GOT3 (cell line): ENCODE results near the gene MYO18B.
A peak's percentile ranks its signal among the peaks of the same experiment; 100 is the strongest.

ENCODE experiments used
- DNase-seq: peaks from one replicate; lab custom pipeline; 2025; ENCODE audit warnings: mixed read lengths; lab: John Stamatoyannopoulos, UW

Gene MYO18B

DNA sequence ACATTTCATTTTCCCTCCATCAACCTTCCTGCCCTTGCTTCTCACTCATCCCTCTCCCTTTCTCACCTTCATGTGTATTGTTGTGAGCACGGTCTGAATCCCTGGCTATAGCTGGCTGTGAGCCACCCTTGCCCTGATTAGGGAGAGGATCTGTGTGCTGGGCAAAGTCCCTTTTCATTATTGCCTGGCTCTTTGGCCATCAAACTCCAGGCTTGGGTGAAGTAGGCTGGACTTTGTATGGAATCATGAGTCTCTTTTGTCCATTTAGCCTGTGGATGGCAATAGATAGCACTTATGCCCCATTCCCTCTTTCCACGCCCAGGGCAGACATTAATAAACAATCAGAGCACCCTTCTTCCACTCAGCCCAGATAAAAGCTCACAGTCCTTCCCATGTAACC lies 6.7 kb downstream of the MYO18B start:
- no peak for DNase-seq

DNA sequence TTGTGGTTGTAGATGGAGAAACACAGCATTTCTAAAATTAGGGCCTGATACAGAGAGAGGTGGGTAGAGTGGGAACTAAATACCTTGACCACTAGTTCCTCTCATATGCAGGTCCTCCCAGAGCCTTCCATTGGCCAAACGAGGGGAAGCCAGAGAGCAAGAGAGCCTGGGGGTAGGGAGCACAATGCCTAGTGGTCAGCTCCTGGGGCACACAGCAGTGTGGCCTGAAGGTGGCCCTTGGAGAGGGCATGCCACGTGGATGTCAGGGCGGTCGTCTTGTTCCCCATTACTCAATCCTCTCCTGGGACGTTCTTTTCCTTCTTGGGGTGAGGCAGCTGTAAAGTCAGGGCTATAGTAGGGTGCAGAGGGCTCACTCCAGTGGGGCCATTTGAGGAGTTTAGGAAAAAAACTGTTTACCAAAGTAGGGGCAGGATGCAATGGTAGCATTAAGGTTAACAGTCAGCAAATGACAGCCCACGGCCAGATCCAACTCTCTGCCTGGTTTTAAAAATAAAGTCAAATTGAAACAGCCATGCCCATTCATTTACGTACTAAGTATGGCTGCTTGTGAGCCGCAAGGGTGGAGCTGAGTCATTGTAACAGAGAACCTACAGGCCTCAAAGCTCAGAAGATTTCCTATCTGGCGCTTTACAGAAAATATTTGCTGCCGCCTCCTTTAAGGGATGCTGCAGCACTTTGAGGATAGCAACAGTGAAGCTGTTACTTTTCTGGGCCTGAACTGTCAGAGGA lies 7.6 kb downstream of the MYO18B start:
- no peak for DNase-seq

DNA sequence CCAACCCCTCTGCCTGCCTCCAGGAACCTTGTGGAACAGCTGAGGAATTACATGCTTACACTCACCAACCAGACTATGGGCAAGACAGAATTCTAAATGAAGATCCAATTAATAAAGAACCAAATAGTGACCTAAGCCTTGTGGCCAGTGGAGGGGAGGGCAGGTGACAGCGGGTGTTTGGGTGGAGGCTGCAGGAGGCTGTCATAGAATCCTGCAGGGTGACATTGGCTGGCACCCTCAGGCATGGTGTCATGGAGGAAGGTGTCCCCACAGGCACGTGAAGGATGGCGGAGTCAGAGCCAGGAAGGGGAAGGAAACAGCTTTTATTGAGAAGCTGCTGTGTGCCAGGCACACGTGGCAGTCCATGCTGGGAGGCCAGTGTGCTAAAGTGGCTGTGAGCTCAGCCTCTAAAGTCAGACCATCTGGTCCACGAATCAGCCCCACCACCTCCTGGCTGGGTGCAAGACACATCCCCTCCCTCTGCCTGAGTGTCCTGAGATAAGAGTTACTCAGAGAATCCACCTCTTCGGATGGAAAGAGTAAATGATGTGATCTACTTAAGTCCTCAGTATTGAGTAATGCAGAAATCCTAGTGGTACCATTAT lies 8.7 kb downstream of the MYO18B start:
- no peak for DNase-seq

DNA sequence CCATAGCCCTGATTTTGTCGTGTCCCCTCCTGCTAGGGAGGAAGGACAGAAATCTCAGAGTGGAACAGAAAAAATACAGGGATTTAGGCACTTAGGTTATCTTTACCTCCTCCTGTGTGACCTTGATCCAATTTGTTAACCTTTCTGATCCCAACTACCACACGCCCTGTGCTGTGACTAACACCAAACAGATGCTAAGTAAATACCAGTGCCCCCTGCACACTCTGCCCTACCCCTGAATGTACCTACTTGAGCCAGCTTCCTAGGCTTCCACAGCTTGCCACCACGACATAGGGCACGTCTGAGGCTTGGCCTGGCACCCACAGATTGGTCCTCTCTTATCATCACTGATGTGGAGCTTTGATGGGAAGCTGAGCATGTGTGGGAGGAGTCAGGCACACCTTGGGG lies 9.2 kb downstream of the MYO18B start:
- DNase-seq, result no peak

DNA sequence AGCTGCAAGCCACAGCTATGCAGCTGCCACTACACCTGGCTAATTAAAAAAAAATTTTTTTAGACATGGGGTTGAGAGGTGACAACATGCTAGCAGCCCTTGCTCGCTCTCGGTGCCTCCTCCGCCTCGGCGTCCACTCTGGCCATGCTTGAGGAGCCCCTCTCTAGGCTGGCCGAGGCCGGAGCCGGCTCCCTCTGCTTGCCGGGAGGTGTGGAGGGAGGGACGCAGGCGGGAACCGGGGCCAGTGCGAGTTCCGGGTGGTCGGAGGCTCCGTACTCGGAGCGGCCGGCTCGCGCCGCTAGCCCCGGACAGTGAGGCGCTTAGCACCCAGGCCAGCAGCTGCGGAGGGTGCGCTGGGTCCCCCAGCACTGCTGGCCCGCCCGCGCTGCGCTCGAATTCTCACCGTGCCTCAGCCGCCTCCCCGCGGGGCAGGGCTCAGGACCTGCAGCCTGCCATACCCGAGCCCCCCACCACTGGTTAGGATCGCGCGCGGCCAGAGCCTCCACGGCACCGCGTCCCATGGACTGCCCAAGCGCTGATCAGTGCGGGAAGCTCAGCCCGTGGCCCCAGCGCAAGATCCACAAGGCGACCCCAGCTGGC lies 10.7 kb downstream of the MYO18B start:
- DNase-seq, result no peak

DNA sequence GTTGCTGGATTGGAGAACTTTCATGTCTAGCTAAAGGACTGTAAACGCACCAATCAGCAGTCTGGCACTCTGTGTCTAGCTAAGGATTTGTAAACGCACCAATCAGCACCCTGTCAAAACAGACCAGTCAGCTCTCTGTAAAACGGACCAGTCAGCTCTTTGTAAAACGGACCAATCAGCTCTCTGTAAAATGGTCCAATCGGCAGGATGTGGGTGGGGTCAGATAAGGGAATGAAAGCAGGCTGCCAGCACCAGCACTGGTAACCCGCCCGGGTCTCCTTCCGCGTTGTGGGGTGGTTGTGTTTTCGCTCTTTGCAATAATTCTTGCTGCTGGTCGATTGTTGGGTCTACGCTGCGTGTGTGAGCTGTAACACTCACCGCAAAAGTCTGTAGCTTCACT lies 11.3 kb downstream of the MYO18B start:
- DNase-seq, result no peak

DNA sequence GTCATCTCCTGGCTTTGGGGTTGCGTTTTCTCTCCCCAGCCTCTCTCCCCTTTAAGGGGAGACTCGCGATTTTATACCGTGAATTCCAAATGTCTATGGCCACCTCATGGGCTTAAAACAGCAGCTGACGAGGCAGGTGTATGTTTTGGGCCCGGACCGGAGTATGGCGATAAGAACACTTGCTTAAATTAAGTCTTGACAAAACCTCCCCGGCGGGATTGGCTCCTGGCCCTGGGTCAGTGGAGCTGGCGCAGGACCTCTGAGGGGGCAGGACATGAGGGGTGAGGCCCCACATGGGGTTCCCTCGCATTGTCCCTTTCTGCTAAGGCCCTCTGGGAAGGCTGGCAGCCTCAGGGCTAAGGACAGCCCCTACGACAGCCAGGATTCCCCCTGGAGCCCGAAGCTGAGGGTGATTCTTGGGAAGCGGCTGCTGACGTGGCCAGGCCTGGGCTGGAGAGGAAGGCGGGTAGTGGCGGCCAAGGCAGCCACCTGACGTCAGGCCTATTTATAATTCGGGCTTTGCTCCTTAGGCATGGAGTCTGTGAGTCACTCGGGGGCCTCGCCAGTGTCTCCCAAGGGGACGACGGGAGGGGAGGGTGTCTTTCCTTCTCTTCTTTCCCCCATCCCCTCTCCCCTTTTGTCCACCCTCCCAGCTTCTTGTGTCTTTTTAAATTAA lies 12.7 kb downstream of the MYO18B start:
- peak; percentile 68 for DNase-seq

DNA sequence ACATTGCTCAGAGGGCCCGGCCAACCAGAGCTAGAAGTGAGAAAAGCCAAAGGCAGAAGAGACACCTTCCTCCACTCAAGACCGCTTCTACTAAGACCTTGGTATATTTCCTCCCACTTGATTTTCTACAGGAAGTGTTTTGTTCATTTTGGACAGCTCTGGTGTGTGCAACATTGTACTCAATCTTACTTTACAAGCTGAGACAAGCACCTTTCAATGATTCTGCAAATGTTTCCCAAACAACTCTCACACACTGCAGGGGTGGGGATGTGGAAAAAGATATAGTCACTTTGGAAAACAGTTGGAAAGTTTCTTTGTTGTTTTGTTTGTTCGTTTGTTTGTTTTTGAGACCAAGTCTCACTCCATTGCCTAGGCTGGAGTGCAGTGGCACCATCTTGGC lies 15.7 kb downstream of the MYO18B start:
- DNase-seq, result no peak

DNA sequence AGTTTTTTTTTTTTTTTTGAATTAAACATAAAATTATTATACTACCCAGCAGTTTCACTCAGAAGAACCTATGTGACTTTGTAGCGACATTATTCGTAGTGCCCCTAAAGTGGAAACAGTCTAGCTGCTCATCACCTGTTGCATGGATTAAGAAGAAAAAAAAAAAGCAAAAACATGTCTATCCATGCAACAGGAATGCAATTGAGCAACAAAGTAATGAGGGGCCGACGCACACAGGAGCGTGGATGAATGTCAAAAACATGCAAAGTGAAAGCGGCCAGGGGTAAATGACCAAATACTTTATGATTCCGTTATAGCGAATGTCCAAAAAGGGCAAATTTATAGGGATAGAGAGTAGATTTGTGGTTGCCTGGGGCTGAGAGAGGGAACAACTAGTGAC lies 16.3 kb downstream of the MYO18B start:
- DNase-seq, result no peak

DNA sequence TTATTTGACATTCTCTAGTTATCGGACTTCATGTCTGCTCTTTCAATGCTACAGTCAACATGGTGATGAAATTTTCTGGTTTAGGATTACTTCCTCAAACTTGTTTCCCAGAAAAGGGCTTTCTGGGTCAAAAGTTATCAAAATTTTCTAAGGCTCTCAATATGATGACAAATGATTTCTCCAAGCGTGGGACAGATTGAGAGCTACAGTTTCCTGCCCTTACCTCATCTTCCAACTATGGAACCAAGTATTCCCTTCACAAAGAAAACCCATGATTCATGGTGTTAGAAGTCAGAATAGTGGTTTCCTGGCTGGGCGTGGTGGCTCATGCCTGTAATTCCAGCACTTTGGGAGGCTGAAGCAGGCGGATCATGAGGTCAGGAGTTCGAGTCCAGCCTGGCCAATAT lies 17.8 kb downstream of the MYO18B start:
- DNase-seq, result peak; percentile 12

DNA sequence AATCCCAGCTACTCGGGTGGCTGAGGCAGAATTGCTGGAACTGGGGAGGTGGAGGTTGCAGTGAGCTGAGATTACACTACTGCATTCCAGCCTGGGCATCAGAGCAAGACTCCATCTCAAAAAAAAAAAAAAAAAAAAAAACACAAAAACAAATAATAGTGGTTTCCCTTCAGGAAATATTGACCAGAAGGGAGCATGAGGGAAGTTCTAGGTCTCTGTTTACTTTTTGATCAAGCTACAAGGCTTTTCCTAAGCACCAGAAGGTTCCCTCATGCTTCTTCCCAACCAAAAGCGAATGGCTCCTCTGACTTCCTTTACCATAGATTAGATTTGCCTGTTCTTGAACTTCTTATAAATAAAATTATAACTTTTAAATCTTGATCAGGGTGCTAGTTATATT lies 18.3 kb downstream of the MYO18B start:
- DNase-seq, result no peak

DNA sequence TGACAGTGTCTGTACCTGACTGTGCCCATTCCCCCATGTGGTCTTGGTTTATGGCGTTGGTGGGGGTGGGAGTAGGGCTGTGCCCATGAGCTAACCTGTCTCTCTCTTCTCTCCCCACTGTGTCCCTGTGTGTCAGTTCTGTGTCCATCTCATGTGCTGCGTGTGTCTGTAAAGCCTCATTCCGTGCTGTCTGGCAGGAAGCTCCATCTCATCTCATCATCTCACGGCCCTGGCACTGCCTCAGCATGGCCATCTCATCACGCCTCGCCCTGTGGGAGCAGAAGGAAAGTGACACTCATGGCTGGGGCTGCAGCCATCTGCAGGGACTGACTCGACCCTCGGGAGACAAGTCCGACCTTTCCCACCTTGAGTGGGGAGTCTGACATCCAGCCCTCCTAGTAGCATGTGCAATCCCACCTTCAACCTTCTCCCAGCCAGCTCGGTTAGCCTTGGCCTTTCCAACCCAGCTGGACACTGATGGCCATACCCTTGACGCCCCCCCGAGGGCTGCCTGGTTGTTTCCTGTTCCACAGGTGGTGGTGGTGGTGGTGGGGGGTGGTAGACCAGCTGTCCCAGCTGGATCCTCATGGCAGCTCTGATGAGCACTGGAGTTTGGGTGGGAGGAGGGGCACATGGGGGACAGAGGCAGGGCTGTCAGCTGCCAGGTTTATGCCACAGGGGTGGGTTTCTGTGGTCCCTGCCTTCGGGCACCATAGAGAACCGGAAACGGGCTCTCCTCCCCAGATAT lies 19.0 kb downstream of the MYO18B start:
- DNase-seq, result no peak

DNA sequence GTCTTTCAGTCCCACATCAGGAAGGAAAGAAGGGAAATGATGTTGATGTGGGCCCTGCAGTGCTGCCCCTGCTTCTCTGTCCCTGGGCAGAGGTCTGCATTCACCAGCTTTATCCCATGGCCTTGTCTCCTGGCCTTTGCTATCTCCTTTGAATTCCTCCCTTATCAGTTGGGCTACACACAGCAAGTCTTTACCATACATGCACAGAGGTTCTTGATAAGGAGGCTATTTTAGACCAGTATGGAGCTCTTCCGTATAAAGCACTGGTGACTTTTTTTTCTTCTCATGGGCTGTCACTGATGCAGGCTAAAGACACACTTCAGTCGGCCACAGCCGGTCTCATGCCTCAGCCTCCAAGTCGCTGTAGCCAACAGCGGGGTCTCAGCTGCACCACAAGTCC lies 20.2 kb downstream of the MYO18B start:
- no peak for DNase-seq

DNA sequence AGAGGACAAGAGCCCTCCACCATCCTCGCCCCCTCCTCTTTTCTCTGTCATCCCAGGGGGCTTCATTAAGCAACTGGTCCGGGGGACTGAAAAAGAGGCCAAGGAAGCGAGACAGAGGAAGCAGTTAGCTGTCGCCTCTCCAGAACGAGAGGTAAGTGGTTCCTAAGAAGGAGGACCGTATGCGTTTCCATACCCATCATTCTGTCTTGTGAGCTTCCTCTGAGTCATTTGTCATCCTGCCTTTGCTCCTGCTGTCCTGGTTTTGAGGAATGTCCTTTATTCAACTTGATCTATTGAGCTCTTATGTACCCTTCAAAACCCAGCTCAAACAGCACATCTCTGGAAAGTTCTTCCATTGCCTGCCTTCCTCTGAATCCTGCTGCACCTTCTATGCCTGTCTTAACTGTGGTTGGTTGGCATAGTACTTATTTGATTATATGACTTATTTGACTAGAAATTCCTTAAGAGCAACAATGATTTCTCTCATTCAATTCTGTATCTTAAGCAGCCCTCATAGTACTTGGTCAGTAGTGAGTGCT lies 21.3 kb downstream of the MYO18B start:
- DNase-seq, result no peak

DNA sequence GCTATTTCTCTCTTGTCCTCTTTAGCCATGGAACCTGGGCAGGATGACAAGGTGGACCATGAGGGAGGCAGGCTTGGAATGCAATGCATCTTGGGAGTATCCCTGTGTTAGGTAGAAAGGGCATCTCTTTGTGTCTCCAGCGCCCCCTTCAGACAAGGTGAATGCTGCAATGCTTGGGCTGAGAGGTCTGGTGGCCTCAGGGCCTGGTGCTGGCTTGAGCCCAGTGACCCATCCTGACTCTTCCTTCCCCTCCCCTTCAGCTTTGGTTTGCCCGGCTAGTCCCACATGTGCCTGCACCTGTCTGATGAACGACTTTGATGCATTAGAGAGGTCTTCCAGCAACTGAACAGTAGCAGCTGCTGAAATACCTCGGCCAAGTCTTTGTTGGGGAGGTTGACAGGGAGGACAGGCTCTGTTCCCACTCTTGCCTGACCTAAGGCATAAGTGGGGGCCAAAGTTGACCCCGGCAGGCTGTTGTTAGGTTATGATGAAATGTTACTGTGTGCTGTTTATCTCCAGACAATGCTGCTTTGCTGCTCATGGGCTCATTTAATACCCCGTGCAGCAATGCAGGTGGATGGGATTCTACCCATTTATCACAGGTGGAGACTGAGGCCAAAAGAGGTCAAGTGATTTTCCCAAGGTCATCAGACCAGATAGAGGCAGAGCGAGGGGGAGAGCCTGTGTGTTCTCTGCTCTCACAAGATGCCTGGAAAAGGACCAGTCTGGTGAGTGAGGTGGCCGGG lies 22.5 kb downstream of the MYO18B start:
- DNase-seq, result no peak

DNA sequence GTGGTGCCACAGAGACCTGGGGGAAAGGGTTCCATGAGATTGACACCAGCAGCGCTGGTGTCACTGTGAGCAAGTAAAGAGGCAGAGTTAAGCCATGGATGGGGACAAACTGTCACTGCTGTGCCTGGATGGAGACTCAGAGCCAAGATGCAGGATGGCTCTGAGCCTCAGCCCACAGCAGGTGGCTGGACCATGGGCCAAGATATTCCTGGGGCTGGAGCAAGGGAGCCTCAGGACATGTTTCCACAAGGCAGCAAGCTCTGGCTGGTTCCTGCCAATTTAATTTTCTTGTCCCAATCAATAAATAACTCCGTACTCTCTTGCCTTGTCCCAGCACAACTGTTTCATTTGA lies 23.0 kb downstream of the MYO18B start:
- no peak for DNase-seq

DNA sequence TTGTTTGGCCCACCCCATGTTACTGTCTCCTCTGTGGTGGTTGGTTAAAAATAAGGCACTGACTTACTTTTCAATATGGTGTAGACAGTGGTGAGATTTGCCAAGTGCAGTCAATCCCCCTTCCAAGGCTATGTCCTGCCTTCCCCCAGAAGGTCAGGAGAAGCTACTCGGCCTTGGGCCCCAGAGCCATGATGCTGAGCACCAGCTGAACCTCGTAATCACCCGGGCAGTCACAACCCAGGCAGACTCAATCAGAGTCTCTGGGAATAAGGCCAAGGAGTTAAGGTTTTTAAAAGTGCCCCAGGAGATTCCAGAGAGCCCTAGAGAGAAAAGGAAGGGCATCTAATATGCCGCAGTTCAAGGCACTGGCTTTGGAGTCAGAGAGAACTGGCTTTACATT lies 23.8 kb downstream of the MYO18B start:
- no peak for DNase-seq

DNA sequence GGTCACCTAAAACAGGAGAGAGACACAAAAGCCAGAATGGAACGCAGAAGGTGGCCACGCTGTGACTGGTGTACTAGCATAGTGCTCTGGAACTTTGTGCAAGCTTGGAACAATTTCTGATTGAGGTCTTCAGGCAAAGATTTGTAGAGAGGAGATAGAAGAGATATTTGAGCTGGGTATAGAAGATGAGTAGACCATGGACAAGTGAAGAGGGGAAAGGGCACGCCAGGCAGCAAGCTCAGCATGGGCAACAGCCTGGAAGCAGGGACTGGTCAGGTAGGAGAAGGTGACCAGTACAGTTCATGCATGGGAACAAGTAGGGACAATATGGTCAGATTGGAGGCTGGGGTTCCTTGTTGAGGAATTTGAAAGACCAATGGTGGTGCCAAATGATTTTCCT lies 24.4 kb downstream of the MYO18B start:
- DNase-seq, result no peak

DNA sequence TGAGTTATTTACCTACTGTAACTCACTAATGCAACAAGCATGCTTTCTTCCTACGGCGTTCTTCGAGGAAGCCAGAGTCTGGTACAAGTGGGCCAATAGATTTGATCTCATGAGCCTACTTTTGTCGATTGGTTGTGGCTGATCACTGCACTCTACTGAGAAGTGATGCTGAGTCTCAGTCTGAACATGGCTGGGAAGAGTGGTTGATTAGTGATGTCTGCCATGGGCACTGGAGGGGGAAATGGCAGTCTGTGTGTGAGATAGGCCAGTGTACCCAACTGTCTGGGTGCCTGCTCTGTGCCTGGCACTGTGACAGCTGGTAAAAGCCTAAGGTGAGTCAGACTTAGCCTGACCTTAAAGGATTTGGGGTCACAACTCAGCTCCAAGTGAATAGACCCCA lies 28.3 kb downstream of the MYO18B start:
- no peak for DNase-seq

DNA sequence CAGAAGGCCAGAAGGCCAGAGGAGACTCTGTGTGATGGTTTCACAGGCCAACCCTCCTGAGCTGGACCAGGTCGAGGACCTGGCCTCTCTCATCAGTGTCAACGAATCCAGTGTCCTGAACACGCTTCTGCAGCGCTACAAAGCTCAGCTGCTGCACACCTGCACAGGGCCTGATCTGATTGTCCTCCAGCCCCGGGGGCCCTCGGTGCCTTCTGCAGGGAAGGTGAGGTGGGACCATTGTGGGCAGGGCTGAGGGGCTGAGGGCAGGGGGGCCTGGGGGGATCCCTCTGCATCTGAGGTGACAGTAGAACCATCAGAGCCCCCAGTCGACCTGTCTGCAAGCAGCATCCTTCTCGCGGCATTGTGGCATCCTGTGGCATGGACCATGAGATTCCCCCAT lies 30.3 kb downstream of the MYO18B start:
- DNase-seq, result no peak

DNA sequence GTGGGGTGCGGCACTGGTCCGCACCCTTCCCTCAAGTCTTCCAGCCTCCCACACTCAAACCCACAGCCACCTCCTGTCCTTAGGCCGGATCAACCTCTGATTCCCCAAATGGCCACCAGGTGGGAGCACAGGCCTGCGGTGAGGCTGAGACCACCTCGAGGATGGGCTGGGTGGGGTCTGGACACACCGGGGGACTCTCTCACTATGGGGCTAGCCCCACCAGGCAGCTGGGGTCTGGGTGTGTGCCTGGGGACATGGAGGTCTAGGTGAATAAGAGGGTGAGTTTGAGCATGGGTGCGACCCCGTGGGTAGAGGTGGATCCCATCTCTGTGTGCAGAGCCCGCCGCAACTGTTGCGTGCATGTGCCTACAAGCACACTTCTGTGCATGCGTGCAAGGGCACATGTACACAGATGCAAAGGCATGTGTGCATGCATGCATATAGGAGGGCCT lies 32.6 kb downstream of the MYO18B start:
- DNase-seq, result no peak
